Activated CD4-positive, alpha-beta T cell treated with anti-CD3 and anti-CD28 coated beads, Interleukin-10, Interleukin-2, amounts not matched to agents 100 ng/mL and 50 ng/mL, durations not matched to agents 16 hours and 8 hours (primary cell): ENCODE measurements around the gene ADAMTS3.
"Not testable (repeated sequence)": the region's sequence is repeated elsewhere in the genome, so short reads cannot be mapped to it uniquely, and the experiment has no call there.

Experiments used
- DNase-seq: peaks from one replicate; pipeline ENCODE4 v3.0.0-alpha.2; 2020

ADAMTS3 gene

GRCh38 chr4:72552447-72552846, 16.6 kb downstream of the ADAMTS3 start:
- no peak for DNase-seq

DNA sequence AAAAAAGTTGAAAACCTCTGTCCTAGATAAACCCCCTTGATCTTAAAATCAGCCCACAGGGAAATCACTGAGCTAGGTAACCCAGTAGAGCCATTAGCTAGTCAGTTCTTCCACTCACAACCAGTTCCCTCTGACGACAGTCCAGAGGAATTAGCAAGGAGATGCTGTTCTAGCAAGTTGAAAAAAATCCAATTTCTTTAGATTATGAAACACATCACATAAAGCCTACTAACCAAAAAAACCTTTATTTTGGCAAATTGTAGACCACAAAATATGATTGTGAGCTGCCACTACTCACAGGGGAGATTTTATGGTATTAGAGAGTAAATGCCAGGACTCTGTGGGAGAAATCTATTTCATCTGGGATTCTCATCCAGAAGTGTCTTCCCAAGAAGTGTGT, 22.6 kb downstream of the ADAMTS3 start:
- no peak for DNase-seq

DNA sequence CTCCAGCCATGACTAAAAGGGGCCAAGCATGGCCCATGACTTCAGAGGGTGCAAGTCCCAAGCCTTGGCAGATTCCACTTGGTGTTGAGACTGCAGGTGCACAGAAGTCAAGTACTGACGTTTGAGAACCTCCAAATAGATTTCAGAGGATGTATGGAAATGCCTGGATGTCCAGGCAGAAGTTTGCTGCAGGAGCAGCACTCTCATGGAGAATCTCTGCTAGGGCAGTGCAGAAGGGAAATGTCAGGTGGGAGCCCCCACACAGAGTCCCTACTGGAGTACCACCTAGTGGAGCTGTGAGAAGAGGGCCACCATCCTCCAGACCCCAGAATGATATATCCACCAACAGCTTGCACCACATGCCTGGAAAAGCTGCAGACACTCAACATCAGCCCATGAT, 28.3 kb downstream of the ADAMTS3 start:
- DNase-seq = not testable (repeated sequence)

DNA sequence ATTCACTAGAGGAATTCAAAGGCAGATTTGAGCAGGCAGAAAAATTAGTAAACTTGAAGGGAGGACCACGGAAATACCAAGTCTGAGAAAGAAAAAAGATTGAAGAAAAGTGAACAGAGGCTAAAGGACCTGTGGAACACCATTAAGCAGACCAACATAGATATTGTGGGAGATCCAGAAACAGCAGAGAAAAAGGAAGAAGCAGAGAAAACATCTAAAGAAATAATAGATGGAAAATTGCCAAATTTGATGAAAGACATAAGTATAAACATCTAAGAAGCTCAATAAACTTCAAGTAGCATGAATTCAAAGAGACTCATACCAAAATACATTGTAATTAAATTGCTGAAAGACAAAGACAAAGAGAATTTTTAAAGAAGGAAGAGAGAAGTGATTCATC, 31.0 kb downstream of the ADAMTS3 start:
- no peak for DNase-seq

DNA sequence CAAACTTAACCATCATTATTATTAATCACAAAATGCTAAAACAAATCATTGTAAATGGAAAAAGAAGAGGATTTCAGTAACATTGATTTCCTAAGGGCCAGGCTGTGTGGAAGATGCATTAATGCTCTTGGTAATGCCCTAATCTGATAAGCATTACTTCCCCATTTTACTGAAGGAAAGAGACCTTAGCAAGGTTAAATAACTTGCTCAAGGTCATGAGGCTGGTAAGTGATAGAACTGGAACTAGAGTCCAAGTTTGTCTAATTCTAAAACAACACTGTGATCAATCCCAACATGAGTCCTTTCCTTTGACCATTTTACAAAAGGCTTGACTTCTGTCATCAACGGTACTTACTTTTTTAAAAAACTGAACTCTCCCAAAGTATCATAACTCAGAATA, 32.6 kb downstream of the ADAMTS3 start:
- no peak for DNase-seq

- DNase-seq = no peak
Observed at GRCh38 chr4:72531768-72532290, 37.2 kb downstream of the ADAMTS3 start.

DNA sequence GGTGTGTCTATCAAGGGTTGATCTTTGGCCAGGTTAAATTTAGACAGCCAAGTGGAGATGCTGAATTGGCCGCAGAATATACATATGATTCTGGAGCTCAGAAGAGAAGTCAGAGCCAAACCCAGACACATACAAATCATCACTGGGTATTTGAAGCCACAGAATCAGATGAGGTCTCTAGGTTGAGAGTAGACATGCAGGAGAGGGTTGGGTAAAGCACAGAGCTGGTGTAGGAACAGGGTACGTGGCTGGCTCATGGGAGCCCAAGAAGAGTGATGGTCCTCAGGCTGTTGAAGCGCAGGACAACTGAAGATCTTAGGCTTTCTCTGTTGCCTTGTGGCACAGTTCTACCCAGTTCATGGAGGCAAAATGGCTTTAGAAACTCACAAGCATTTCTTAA, 37.7 kb downstream of the ADAMTS3 start:
- DNase-seq = no peak

- DNase-seq = peak; percentile 0
Observed at GRCh38 chr4:72529148-72529822, 39.7 kb downstream of the ADAMTS3 start.

- no peak for DNase-seq
Observed at GRCh38 chr4:72527038-72527646, 41.9 kb downstream of the ADAMTS3 start.

GRCh38 chr4:72525938-72526337, 43.1 kb downstream of the ADAMTS3 start:
- no peak for DNase-seq

- DNase-seq = no peak
Observed at GRCh38 chr4:72522440-72522839, 46.6 kb downstream of the ADAMTS3 start.

GRCh38 chr4:72513227-72513626, 55.8 kb downstream of the ADAMTS3 start:
- no peak for DNase-seq

GRCh38 chr4:72507860-72508419, 61.1 kb downstream of the ADAMTS3 start:
- DNase-seq = no peak

GRCh38 chr4:72507167-72507566, 61.9 kb downstream of the ADAMTS3 start:
- DNase-seq = no peak

GRCh38 chr4:72505314-72505744, 63.7 kb downstream of the ADAMTS3 start:
- peak; percentile 26 for DNase-seq

DNA sequence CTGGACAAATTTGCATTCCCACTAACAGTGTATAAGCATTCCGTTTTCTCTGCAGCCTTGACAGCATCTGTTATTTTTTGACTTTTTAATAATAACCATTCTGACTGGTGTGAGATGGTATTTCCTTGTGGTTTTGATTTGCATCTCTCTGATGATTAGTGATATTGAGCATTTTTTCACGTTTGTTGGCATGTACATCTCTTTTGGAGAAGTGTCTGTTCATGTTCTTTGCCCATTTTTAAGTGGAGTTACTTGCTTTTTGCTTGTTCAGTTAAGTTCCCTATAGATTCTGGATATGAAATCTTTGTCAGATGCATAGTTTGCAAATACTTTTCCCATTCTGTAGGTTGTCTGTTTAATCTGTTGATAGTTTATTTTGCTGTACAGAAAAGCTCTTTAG, 68.8 kb downstream of the ADAMTS3 start:
- DNase-seq = no peak

DNA sequence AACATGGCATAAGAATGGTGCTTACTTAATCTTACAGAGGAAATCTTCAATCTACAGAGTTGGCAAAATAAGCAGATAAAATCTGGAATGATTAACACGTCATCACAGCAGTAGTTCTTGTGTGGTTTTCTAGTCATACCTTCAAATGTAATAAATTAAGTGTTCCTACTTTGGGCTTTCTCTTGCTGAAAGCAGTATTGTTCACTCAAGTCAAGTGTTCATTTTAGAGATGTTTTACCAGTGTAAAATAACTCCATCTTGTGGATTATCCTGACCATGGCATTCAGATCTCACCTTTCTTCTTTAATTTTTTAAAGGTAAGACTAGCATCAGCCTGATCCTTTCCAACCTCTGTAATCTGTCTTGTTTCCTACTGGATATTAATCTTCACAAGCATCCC, 72.9 kb downstream of the ADAMTS3 start:
- no peak for DNase-seq

DNA sequence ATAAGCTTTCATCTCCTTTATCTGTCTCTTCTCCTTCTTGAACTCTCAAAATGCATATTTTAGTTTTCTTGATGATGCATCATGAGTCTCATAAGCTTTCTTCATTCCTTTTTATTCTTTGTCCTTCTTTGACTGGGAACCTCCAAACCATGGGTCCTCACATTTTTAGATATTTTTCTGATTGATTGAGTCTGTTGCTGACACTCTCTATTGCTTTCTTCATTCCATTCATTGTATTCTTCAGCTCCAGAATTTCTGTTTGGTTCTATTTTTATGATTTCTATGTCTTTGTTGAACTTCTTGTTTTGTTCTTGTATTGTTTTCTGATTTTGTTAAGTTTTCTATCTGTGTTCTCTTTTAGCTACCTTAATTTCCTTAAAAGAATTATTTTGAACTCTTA, 74.9 kb downstream of the ADAMTS3 start:
- no peak for DNase-seq

- DNase-seq = no peak
Observed at GRCh38 chr4:72489267-72489666, 79.8 kb downstream of the ADAMTS3 start.

GRCh38 chr4:72486991-72487390, 82.0 kb downstream of the ADAMTS3 start:
- no peak for DNase-seq

DNA sequence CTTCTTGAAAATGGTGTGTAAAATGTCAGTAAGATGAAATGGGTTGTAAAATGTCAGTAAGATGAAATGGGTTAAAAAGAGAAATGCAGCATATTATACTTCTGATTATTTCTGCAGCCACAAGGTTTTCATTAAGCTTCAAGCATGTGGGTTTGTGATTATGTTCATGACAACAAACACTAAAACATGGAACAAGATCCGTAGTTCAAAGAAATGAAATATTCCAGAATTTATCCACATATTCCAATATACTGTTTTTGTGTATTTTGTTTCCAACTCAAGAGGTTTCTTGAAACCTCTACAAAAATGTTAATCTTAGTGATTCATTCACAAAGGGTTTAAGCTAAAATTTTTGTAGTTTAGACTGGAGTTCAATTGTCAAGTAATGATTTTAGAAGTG, 84.0 kb downstream of the ADAMTS3 start:
- DNase-seq = no peak

- DNase-seq = peak; percentile 0
Observed at GRCh38 chr4:72473434-72473900, 95.6 kb downstream of the ADAMTS3 start.

- DNase-seq = no peak
Observed at GRCh38 chr4:72471816-72472215, 97.2 kb downstream of the ADAMTS3 start.

- peak; percentile 16 for DNase-seq
Observed at GRCh38 chr4:72468904-72469502, 100.0 kb downstream of the ADAMTS3 start.
